Measurements from ENCODE around the gene TAF4. TPM values are rescaled to one million over a fixed set of nuclear protein-coding genes. Genes with fewer than 3 reads are reported as not detected.
"Not testable (repeated sequence)": the region's sequence is repeated elsewhere in the genome, so short reads cannot be mapped to it uniquely, and the experiment has no call there.

The TAF4 gene
- total and polyA plus RNA-seq, 3 donors from 2014 or later, result 30.7 to 111 (median 107) TPM

DNA sequence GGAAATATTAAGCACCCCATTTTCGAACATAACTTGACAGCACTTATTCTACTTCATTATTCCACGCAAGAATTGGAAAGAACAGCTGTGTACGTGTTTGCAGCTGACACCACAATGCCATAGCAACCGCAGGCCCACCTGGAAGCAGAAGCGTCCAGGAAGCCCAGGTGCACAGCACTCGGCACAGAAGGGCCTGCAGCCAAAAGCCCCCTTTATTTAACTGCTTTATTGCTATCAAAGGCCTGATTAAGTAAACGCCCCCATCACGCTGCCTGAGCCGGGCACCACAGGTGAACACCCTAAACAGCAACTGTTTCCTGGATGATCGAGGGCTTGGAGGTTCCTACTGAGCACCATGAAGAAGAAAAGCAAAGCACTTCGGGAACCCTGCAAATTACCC is 6.3 kb downstream of the TAF4 start:
- TF ChIP-seq POLR2A (IDR thresholded peaks at IDR 0.05), result no peak
- no peak for TF ChIP-seq CTCF (IDR thresholded peaks at IDR 0.05)
- DNase-seq, result peak; percentile 10

GRCh38 chr20:62058941-62059340 is 6.7 kb downstream of the TAF4 start:
- Histone ChIP-seq H3K4me3 (no peak overlapping the region), H3K36me3 (ENCODE audit: low read depth, missing control alignments) (no peaks in the 10 kb centered on the region), H3K4me1 (peaks cover 16% of the 10 kb centered on the region), H3K27ac (no peak overlapping the region), H3K9me3 (no peaks in the 10 kb centered on the region), H3K27me3 (no peaks in the 10 kb centered on the region)
- peak; percentile 12 for DNase-seq
- intact Hi-C loops (cut with DNase I; ENCODE audit: low total_unique reads), result no loop called here
- 93 to 100% methylated on average over 9 to 10 of the region's 11 CpGs for WGBS, 2 donors
- TF ChIP-seq POLR2A (IDR thresholded peaks at IDR 0.05), result no peak

More for the DNA sequence above, 6.3 kb downstream of the TAF4 start:
- Histone ChIP-seq H3K36me3 (ENCODE audit: low read depth, missing control alignments) (no peaks in the 10 kb centered on the region), H3K9me3 (no peaks in the 10 kb centered on the region), H3K27me3 (no peaks in the 10 kb centered on the region), H3K4me3 (no peak overlapping the region), H3K4me1 (peaks cover 19% of the 10 kb centered on the region), H3K27ac (no peak overlapping the region)
- intact Hi-C loops (cut with DNase I; ENCODE audit: low total_unique reads), result no loop called here
- 87 to 93% methylated on average over 11 of the region's 11 CpGs for WGBS, 2 donors

GRCh38 chr20:62056975-62057374 is 8.7 kb downstream of the TAF4 start:
- H3K9me3 ChIP-seq, result no peaks in the 10 kb centered on the region
- H3K4me1 ChIP-seq, result no peaks in the 10 kb centered on the region
- H3K4me3 ChIP-seq, result no peak overlapping the region
- DNase-seq, result peak; percentile 7
- intact Hi-C loops (cut with DNase I; ENCODE audit: low total_unique reads), result no loop called here
- TF ChIP-seq CTCF (IDR thresholded peaks at IDR 0.05), result no peak
- TF ChIP-seq POLR2A (IDR thresholded peaks at IDR 0.05), result no peak
- no peak overlapping the region for H3K27ac ChIP-seq
- H3K36me3 ChIP-seq (ENCODE audit: low read depth, missing control alignments), result no peaks in the 10 kb centered on the region
- H3K27me3 ChIP-seq, result no peaks in the 10 kb centered on the region
- 89 to 90% methylated on average over 10 to 11 of the region's 11 CpGs for WGBS, 2 donors

DNA sequence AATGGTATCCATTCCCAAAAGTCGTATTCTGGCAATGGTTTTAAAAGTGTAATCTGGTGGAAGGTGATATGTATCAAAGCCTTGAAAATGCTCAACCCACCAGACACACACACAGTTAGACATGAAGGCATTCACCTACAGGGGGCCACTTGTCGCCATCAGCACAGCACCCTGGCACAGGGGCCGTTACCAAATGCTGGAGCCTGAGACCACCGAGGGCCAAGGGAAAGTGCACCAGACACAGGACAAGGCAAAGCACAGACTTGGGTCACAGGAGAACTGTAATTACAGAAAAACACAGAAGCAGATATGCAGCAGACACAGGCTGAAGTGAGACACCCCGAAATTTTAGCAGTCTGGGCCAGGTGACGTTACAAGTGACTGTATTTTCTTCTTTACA is 9.3 kb downstream of the TAF4 start:
- TF ChIP-seq POLR2A (IDR thresholded peaks at IDR 0.05) (no peak), CTCF (IDR thresholded peaks at IDR 0.05) (no peak)
- Histone ChIP-seq H3K4me3 (no peak overlapping the region), H3K9me3 (no peaks in the 10 kb centered on the region), H3K27me3 (no peaks in the 10 kb centered on the region), H3K36me3 (ENCODE audit: low read depth, missing control alignments) (no peaks in the 10 kb centered on the region), H3K27ac (no peak overlapping the region), H3K4me1 (no peaks in the 10 kb centered on the region)
- DNase-seq, result no peak
- intact Hi-C loops (cut with DNase I; ENCODE audit: low total_unique reads), result no loop called here
- WGBS, 2 donors, result 92 to 93% methylated on average over 6 of the region's 6 CpGs

DNA sequence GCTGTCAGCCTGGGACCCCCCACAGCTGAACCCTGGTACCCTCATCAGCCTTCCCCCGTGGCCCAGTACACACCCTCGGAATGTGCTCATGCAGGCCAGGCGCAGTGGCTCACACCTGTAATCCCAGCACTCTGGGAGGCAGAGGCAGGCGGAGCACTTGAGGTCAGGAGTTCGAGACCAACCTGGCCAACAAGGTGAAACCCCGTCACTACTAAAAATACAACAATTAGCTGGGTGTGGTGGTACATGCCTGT is 9.9 kb downstream of the TAF4 start:
- intact Hi-C loops (cut with DNase I; ENCODE audit: low total_unique reads); H3K27ac ChIP-seq; H3K4me3 ChIP-seq; H3K9me3 ChIP-seq; H3K27me3 ChIP-seq; H3K4me1 ChIP-seq; H3K36me3 ChIP-seq (ENCODE audit: low read depth, missing control alignments): not testable (repeated sequence)
- peak; percentile 6 for DNase-seq
- 79 to 81% methylated on average over 6 of the region's 6 CpGs for WGBS, 2 donors

GRCh38 chr20:62055106-62055861 is 10.4 kb downstream of the TAF4 start:
- Histone ChIP-seq H3K27ac (no peak overlapping the region), H3K27me3 (no peaks in the 10 kb centered on the region), H3K36me3 (ENCODE audit: low read depth, missing control alignments) (no peaks in the 10 kb centered on the region), H3K4me1 (no peaks in the 10 kb centered on the region), H3K4me3 (no peak overlapping the region), H3K9me3 (no peaks in the 10 kb centered on the region)
- WGBS, 2 donors, result 95 to 96% methylated on average over 21 of the region's 21 CpGs
- DNase-seq, result no peak
- intact Hi-C loops (cut with DNase I; ENCODE audit: low total_unique reads), result no loop called here
- no peak for TF ChIP-seq CTCF (IDR thresholded peaks at IDR 0.05)
- no peak for TF ChIP-seq POLR2A (IDR thresholded peaks at IDR 0.05)

All from testis (tissue), 3 donors.